Activated T-helper 17 cell treated with anti-CD3 and anti-CD28 coated beads, Interleukin-2, amount 50 U/mL, for 72 hours (primary cell): ENCODE data around the gene KRTAP6-3. TPM values are rescaled to one million over a fixed set of nuclear protein-coding genes. Genes with fewer than 3 reads are reported as not detected.

Experiments
- total RNA-seq, 2 donors: library from RNA; stranded (reverse); gene quantifications; one replicate each; pipeline ENCODE4 v1.2.3, GENCODE V29; 2022

KRTAP6-3 gene
- total RNA-seq, 2 donors from 2014 or later, result not detected

Other genes with a start within 250 kb of the KRTAP6-3 start
- gene KRTAP23-1, start 243.8 kb upstream of the KRTAP6-3 start, total RNA-seq, result not detected
- gene KRTAP13-2, start 220.2 kb upstream of the KRTAP6-3 start, total RNA-seq, result not detected
- not detected for gene KRTAP13-1, start 196.4 kb upstream of the KRTAP6-3 start, total RNA-seq
- not detected for gene KRTAP13-3, start 166.5 kb upstream of the KRTAP6-3 start, total RNA-seq
- not detected for gene KRTAP13-4, start 162.2 kb upstream of the KRTAP6-3 start, total RNA-seq
- not detected for gene KRTAP15-1, start 152.2 kb upstream of the KRTAP6-3 start, total RNA-seq
- gene KRTAP19-1, start 112.1 kb upstream of the KRTAP6-3 start, total RNA-seq, result not detected
- not detected for gene KRTAP19-2, start 105.0 kb upstream of the KRTAP6-3 start, total RNA-seq
- not detected for gene KRTAP19-3, start 100.4 kb upstream of the KRTAP6-3 start, total RNA-seq
- not detected for gene KRTAP19-4, start 95.3 kb upstream of the KRTAP6-3 start, total RNA-seq
- gene KRTAP19-5, start 90.3 kb upstream of the KRTAP6-3 start, total RNA-seq, result not detected
- gene KRTAP19-6, start 50.6 kb upstream of the KRTAP6-3 start, total RNA-seq, result not detected
- gene KRTAP19-7, start 31.1 kb upstream of the KRTAP6-3 start, total RNA-seq, result not detected
- not detected for gene KRTAP22-2, start 2.0 kb upstream of the KRTAP6-3 start, total RNA-seq
- not detected for gene KRTAP6-2, start 6.5 kb downstream of the KRTAP6-3 start, total RNA-seq
- not detected for gene KRTAP22-1, start 8.6 kb downstream of the KRTAP6-3 start, total RNA-seq
- gene KRTAP6-1, start 21.5 kb downstream of the KRTAP6-3 start, total RNA-seq, result not detected
- not detected for gene KRTAP20-1, start 24.0 kb downstream of the KRTAP6-3 start, total RNA-seq
- not detected for gene KRTAP20-4, start 28.2 kb downstream of the KRTAP6-3 start, total RNA-seq
- gene KRTAP20-2, start 42.8 kb downstream of the KRTAP6-3 start, total RNA-seq, result not detected
- gene KRTAP20-3, start 50.4 kb downstream of the KRTAP6-3 start, total RNA-seq, result not detected
- gene KRTAP21-3, start 126.3 kb downstream of the KRTAP6-3 start, total RNA-seq, result not detected
- gene KRTAP21-2, start 154.8 kb downstream of the KRTAP6-3 start, total RNA-seq, result not detected
- not detected for gene KRTAP21-1, start 163.0 kb downstream of the KRTAP6-3 start, total RNA-seq
- gene KRTAP8-1, start 220.8 kb downstream of the KRTAP6-3 start, total RNA-seq, result not detected
- not detected for gene KRTAP7-1, start 237.3 kb downstream of the KRTAP6-3 start, total RNA-seq